Kidney epithelial cell (primary cell): ENCODE results near the gene SAMD11. TPM values are rescaled to one million over a fixed set of nuclear protein-coding genes. Genes with fewer than 3 reads are reported as not detected.

Source experiments
- DNase-seq: peaks from one replicate; pipeline ENCODE4 v3.0.0-alpha.2; 2010; ENCODE audit warnings: low read depth
- H3K27me3 ChIP-seq: 2 replicates; pipeline ENCODE4 v1.6.0; 2011; ENCODE audit warnings: low read length; ENCODE audit not compliant: control insufficient read depth, insufficient read depth
- H3K36me3 ChIP-seq: 2 replicates; pipeline ENCODE4 v1.5.1; 2011; ENCODE audit warnings: low read length; ENCODE audit not compliant: control insufficient read depth, insufficient read depth
- H3K4me3 ChIP-seq: 2 replicates; pipeline ENCODE4 v1.5.1; 2011; ENCODE audit warnings: low read depth, mild to moderate bottlenecking, control low read depth, low read length
- total RNA-seq: library from RNA; depleted of rRNA; stranded (reverse); fragments of >200 nt; gene quantifications from 2 replicates; pipeline ENCODE4 v1.2.3, GENCODE V29; 2015
- TF ChIP-seq, protein P1 (sequence below): IDR thresholded peaks from 2 replicates; pipeline ENCODE4 v1.5.1; 2011; ENCODE audit warnings: mild to moderate bottlenecking, moderate library complexity, low read length, control low read depth, inconsistent platforms; ENCODE audit not compliant: insufficient read depth, poor library complexity, severe bottlenecking

The SAMD11 gene
- total RNA-seq, 1 donor from 2014 or later: 2.3 TPM

DNA sequence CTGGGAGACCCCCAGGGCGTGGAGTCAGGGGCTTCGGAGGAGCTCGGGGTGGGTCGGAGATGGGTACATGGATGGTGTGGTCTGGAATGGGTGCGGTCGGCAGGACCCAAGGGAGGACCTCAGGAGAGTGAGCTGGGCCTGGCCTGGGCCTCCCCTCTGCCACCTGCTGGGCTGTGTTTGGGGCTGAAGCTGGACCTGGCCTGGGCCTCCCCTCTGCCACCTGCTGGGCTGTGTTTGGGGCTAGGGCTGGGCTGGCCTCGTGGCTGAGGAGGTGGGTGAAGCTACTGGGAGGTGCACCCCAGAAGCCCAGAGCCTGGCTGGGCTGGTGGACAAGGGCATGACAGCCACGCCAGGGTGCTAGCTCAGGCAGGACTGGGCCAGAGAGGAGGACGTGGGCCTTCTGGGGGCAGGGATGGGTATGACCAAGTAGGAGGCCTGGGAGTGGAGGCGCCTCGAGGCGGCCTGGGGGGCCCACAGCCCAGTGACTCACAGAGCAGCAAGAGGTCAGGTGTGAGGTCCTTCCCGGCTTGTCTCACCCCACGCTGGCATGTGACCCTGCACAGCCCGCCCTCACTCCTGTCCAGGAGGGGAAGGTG lies 14.5 kb downstream of the SAMD11 start:
- DNase-seq: no peak
- TF ChIP-seq, protein P1, sequence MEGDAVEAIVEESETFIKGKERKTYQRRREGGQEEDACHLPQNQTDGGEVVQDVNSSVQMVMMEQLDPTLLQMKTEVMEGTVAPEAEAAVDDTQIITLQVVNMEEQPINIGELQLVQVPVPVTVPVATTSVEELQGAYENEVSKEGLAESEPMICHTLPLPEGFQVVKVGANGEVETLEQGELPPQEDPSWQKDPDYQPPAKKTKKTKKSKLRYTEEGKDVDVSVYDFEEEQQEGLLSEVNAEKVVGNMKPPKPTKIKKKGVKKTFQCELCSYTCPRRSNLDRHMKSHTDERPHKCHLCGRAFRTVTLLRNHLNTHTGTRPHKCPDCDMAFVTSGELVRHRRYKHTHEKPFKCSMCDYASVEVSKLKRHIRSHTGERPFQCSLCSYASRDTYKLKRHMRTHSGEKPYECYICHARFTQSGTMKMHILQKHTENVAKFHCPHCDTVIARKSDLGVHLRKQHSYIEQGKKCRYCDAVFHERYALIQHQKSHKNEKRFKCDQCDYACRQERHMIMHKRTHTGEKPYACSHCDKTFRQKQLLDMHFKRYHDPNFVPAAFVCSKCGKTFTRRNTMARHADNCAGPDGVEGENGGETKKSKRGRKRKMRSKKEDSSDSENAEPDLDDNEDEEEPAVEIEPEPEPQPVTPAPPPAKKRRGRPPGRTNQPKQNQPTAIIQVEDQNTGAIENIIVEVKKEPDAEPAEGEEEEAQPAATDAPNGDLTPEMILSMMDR: peak; percentile 78
- H3K27me3 ChIP-seq: peaks cover 53% of the 10 kb centered on the region

GRCh38 chr1:938711-939489 lies 15.2 kb downstream of the SAMD11 start:
- H3K4me3 ChIP-seq: no peak overlapping the region
- no peaks in the 10 kb centered on the region for H3K36me3 ChIP-seq
- TF ChIP-seq, protein P1: no peak
- DNase-seq: no peak
- H3K27me3 ChIP-seq: peaks cover 47% of the 10 kb centered on the region

More for the DNA sequence above, 14.5 kb downstream of the SAMD11 start:
- Histone ChIP-seq H3K36me3 (no peaks in the 10 kb centered on the region), H3K4me3 (no peak overlapping the region)

DNA sequence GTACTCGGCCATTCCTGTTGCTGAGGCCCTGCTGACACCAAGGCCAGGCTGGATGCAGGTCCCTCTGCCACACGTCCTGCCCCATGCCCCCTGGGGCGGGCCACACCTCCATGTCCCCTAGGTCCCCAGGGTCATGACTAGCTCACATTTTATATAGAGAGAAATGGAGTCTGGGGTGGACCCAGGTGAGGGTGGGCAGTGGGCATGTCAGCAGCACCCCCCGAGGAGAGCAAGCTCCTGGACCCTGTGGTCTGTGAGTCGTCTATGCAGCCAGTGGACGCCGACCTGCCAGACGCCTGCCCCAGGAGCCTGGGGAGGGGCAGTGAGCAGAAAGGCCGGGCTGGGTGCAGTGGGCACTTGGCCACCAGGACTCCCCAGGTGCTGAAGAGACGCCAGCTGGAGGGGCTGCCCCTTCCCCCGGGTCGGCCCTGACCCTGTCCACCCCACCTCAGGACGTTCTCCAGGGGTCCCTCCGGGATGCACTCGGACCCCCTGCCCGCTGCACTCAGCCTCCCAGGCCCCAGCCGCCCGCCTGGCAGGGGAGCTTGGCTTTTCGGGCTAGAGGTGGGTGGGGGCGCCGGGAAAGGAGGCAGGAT lies 15.9 kb downstream of the SAMD11 start:
- TF ChIP-seq, protein P1: no peak
- no peak overlapping the region for H3K4me3 ChIP-seq
- DNase-seq: no peak
- H3K27me3 ChIP-seq: peaks cover 47% of the 10 kb centered on the region
- no peaks in the 10 kb centered on the region for H3K36me3 ChIP-seq

GRCh38 chr1:940107-941014 lies 16.6 kb downstream of the SAMD11 start:
- Histone ChIP-seq H3K27me3 (peaks cover 40% of the 10 kb centered on the region), H3K36me3 (no peaks in the 10 kb centered on the region), H3K4me3 (no peak overlapping the region)
- TF ChIP-seq, protein P1: no peak
- no peak for DNase-seq

- peaks cover 33% of the 10 kb centered on the region for H3K27me3 ChIP-seq
- H3K4me3 ChIP-seq: no peak overlapping the region
- H3K36me3 ChIP-seq: no peaks in the 10 kb centered on the region
- no peak for DNase-seq
- TF ChIP-seq, protein P1: no peak
These were observed 17.4 kb downstream of the SAMD11 start for GRCh38 chr1:941015-941587.
